Endothelial cell of umbilical vein (primary cell): ENCODE measurements around the gene MYO1H. TPM values are rescaled to one million over a fixed set of nuclear protein-coding genes. Genes with fewer than 3 reads are reported as not detected.

ENCODE experiments used
- BruUV-seq: library from RNA; stranded (reverse); fragments of 400-500 nt; replicated peaks from 2 replicates; lab custom pipeline; 2021; lab: Mats Ljungman, UMichigan
- CTCF ChIA-PET: fragments of 300-600, 350-600 bp; sonication (Branson Sonifier 250); formaldehyde crosslinking; loops from one replicate; lab custom pipeline; 2021; ENCODE audit warnings: antibody characterized with exemption, inconsistent platforms; lab: Charles Lee
- POLR2A ChIA-PET: fragments of 300-600, 350-600 bp; sonication (Branson Sonifier 250); formaldehyde crosslinking; loops from one replicate; lab custom pipeline; 2021; ENCODE audit warnings: antibody characterized with exemption, inconsistent platforms; lab: Charles Lee
- DNase-seq: peaks from one replicate; pipeline ENCODE4 v3.0.0-alpha.2; 2011; ENCODE audit warnings: low read depth, low spot score
- FAIRE-seq: peaks from 2 replicates; lab custom pipeline; 2011; peaks lifted over from hg19 to GRCh38; lab: Jason Lieb, UNC
- H2AFZ ChIP-seq: 2 replicates; pipeline ENCODE4 v1.6.0; 2012; ENCODE audit warnings: low read depth, low read length, control low read depth, inconsistent platforms
- H3K27ac ChIP-seq: 2 replicates; pipeline ENCODE4 v1.5.1; 2011; ENCODE audit warnings: low read depth, mild to moderate bottlenecking, control low read depth, low read length, moderate library complexity; ENCODE audit not compliant: insufficient read depth
- H3K27me3 ChIP-seq, 2 experiments: 2 replicates each; pipeline versions ENCODE4 v1.6.0 to v1.6.1; 2011; ENCODE audit warnings: low read length in 2 of 2, mixed read lengths in 1 of 2; ENCODE audit not compliant: control insufficient read depth in 2 of 2, insufficient read depth in 2 of 2
- H3K36me3 ChIP-seq, 2 experiments: 2 replicates in 1 of 2; 3 replicates in 1 of 2; pipeline ENCODE4 v1.5.1; 2011; ENCODE audit warnings: low read length in 2 of 2, mild to moderate bottlenecking in 1 of 2, moderate library complexity in 1 of 2; ENCODE audit not compliant: control insufficient read depth in 2 of 2, insufficient read depth in 2 of 2; ENCODE audit errors: extremely low read depth in 1 of 2
- H3K4me1 ChIP-seq: 3 replicates; pipeline ENCODE4 v1.5.1; 2011; ENCODE audit warnings: mild to moderate bottlenecking, low read length; ENCODE audit not compliant: control insufficient read depth, insufficient read depth; ENCODE audit errors: extremely low read depth
- H3K4me2 ChIP-seq: 2 replicates; pipeline ENCODE4 v1.6.1; 2011; ENCODE audit warnings: low read length, control low read depth, mixed read lengths; ENCODE audit not compliant: insufficient read depth
- H3K4me3 ChIP-seq, 3 experiments: fragments of 200-600 bp in 1 of 3; sonication (generic), shearing (Covaris generic) in 1 of 3; replicated peaks in 1 of 3; 2 replicates each; pipeline ENCODE4 v1.5.1; 2011 to 2016; ENCODE audit warnings: control low read depth in 3 of 3, low read length in 3 of 3, mild to moderate bottlenecking in 2 of 3, inconsistent platforms in 1 of 3, low read depth in 1 of 3, moderate library complexity in 1 of 3; ENCODE audit not compliant: insufficient read depth in 1 of 3
- H3K79me2 ChIP-seq: 2 replicates; pipeline ENCODE4 v1.6.0; 2012; ENCODE audit warnings: low read length, inconsistent platforms; ENCODE audit not compliant: control insufficient read depth, insufficient read depth
- H3K9ac ChIP-seq: replicated peaks from 2 replicates; pipeline ENCODE3; 2011; ENCODE audit warnings: low read length, control low read depth; ENCODE audit not compliant: insufficient read depth; ENCODE audit errors: extremely low read depth
- H3K9me1 ChIP-seq: replicated peaks from 3 replicates; pipeline ENCODE4 v1.6.0; 2011; ENCODE audit warnings: mild to moderate bottlenecking, low read length; ENCODE audit not compliant: control insufficient read depth, insufficient read depth; ENCODE audit errors: extremely low read depth
- H3K9me3 ChIP-seq: replicated peaks from 2 replicates; pipeline ENCODE4 v1.5.1; 2012; ENCODE audit warnings: low read length, inconsistent platforms; ENCODE audit not compliant: control insufficient read depth, insufficient read depth
- H4K20me1 ChIP-seq: replicated peaks from 2 replicates; pipeline ENCODE3; 2011; ENCODE audit warnings: mild to moderate bottlenecking, low read length; ENCODE audit not compliant: control insufficient read depth, insufficient read depth; ENCODE audit errors: extremely low read depth
- CTCF ChIP-seq, 2 donors: IDR thresholded peaks; 1 replicate in 1 of 2; 2 replicates in 1 of 2; pipeline ENCODE4 v1.5.1; 2011; ENCODE audit warnings: low read length in 2 of 2, mild to moderate bottlenecking in 2 of 2, moderate library complexity in 2 of 2, control low read depth in 1 of 2, inconsistent platforms in 1 of 2, low read depth in 1 of 2; ENCODE audit not compliant: insufficient read depth in 1 of 2; ENCODE audit errors: extremely low read depth in 1 of 2
- EZH2 ChIP-seq: IDR thresholded peaks from 2 replicates; pipeline ENCODE4 v1.6.1; 2012; ENCODE audit warnings: borderline replicate concordance, low read depth, mild to moderate bottlenecking, moderate library complexity, low read length, inconsistent platforms; ENCODE audit not compliant: severe bottlenecking
- FOS ChIP-seq: IDR thresholded peaks from 2 replicates; pipeline ENCODE4 v1.6.1; 2011; ENCODE audit warnings: mild to moderate bottlenecking, low read length, moderate library complexity, borderline replicate concordance; ENCODE audit not compliant: insufficient read depth
- GATA2 ChIP-seq: IDR thresholded peaks from 2 replicates; pipeline ENCODE4 v1.7.0; 2011; ENCODE audit warnings: low read depth, mild to moderate bottlenecking, moderate library complexity, mixed read lengths, low read length; ENCODE audit not compliant: insufficient read length, insufficient read depth
- JUN ChIP-seq: IDR thresholded peaks from 2 replicates; pipeline ENCODE4 v1.6.1; 2011; ENCODE audit warnings: borderline replicate concordance, low read depth; ENCODE audit not compliant: insufficient read length, insufficient read depth
- MAX ChIP-seq: IDR thresholded peaks from 2 replicates; pipeline ENCODE4 v1.6.1; 2011; ENCODE audit not compliant: insufficient read depth, insufficient read length
- MYC ChIP-seq: IDR thresholded peaks from one replicate; pipeline ENCODE4 v1.6.1; 2011; ENCODE audit warnings: mild to moderate bottlenecking, low read depth, low read length
- POLR2A ChIP-seq: IDR thresholded peaks from 2 replicates; pipeline ENCODE4 v1.6.1; 2012; ENCODE audit warnings: low read depth, mild to moderate bottlenecking, control low read depth, low read length
- POLR2AphosphoS5 ChIP-seq: IDR thresholded peaks from 2 replicates; pipeline ENCODE4 v1.6.1; 2012; ENCODE audit warnings: low read depth, mild to moderate bottlenecking, control low read depth, low read length, moderate library complexity; ENCODE audit not compliant: insufficient read depth
- dilution Hi-C: fragments of 300-500 bp; cut with MboI; formaldehyde crosslinking; loops from one replicate; pipeline ENCODE4 v1.15.0; 2019; ENCODE audit warnings: low sequenced_read_pairs; ENCODE audit not compliant: extremely low pct_ligation_motif_present
- intact Hi-C: fragments of 100-400 bp; cut with micrococcal nuclease; formaldehyde crosslinking; loops from one replicate; pipeline ENCODE4 v1.10.0; 2022
- polyA plus RNA-seq, 4 experiments: library from polyadenylated mRNA; depleted of rRNA in 3 of 4; stranded (reverse) in 3 of 4; unstranded in 1 of 4; fragments of >200 nt; gene quantifications; 2 replicates each; pipeline versions ENCODE4 v1.2.1 to v1.2.3, GENCODE V29; 2011 to 2012; ENCODE audit warnings: missing spikeins in 1 of 4
- total RNA-seq: library from RNA; stranded (reverse); gene quantifications from 2 replicates; pipeline ENCODE4 v1.2.3, GENCODE V29; 2021

MYO1H gene
- total and polyA plus RNA-seq, 2 donors (not counting 3 experiments of a cell fraction or from before 2014, with no cell fraction given) = not detected

- ChIA-PET POLR2A (no interaction called here), CTCF (interaction anchor here (0.8 to 1.6 kb wide), 2 partner anchors 9 to 19 kb away, joined by 3 to 5 read pairs; no protein-coding TSS in a partner anchor)
- H3K9me3 ChIP-seq = no peaks in the 10 kb centered on the region
- intact Hi-C loops (no loop called here), dilution Hi-C loops (no loop called here)
- no peaks in the 10 kb centered on the region for H3K36me3 ChIP-seq
- H3K4me1 ChIP-seq = no peaks in the 10 kb centered on the region
- H3K79me2 ChIP-seq = no peaks in the 10 kb centered on the region
- H4K20me1 ChIP-seq = no peaks in the 10 kb centered on the region
- no peak overlapping the region for H3K4me2 ChIP-seq
- H3K4me3 ChIP-seq = no peak overlapping the region
- H3K27ac ChIP-seq = no peak overlapping the region
- no peak for FAIRE-seq
- H3K9me1 ChIP-seq = no peaks in the 10 kb centered on the region
- DNase-seq = no peak
- BruUV-seq = no TSS peak
- TF ChIP-seq FOS (no peak), CTCF (IDR thresholded peaks at IDR 0.05; ENCODE audit: extremely low read depth in 1 of 2, insufficient read depth in 1 of 2, low read depth in 1 of 2, low read length in 2 of 2) (no peak), MAX (no peak), MYC (no peak), GATA2 (no peak)
- H3K9ac ChIP-seq = no peak overlapping the region
- H3K27me3 ChIP-seq = peaks cover 15 to 18% of the 10 kb centered on the region in 2 experiments
- no peak overlapping the region for H2AFZ ChIP-seq
Observed at GRCh38 chr12:109302358-109302757, 45.3 kb upstream of the MYO1H start.

- ChIA-PET CTCF (interaction anchor here (0.8 to 1.6 kb wide), 2 partner anchors 9 to 18 kb away, joined by 3 to 5 read pairs; no protein-coding TSS in a partner anchor), POLR2A (no interaction called here)
- FAIRE-seq (no peak), DNase-seq (no peak)
- no peaks in the 10 kb centered on the region for H3K9me3 ChIP-seq
- no peak for TF ChIP-seq POLR2AphosphoS5
- TF ChIP-seq JUN = no peak
- TF ChIP-seq CTCF (IDR thresholded peaks at IDR 0.05; ENCODE audit: extremely low read depth in 1 of 2, insufficient read depth in 1 of 2, low read depth in 1 of 2, low read length in 2 of 2) = no peak
- no peak for TF ChIP-seq POLR2A
- TF ChIP-seq FOS = no peak
- no peak for TF ChIP-seq MAX
- no peak for TF ChIP-seq MYC
- no peak for TF ChIP-seq GATA2
- no peak for TF ChIP-seq EZH2
- H3K4me3 ChIP-seq = no peak overlapping the region
- dilution Hi-C loops = no loop called here
- no TSS peak for BruUV-seq
- no peaks in the 10 kb centered on the region for H4K20me1 ChIP-seq
- H3K27ac ChIP-seq = no peak overlapping the region
- no peaks in the 10 kb centered on the region for H3K9me1 ChIP-seq
- H3K36me3 ChIP-seq = no peaks in the 10 kb centered on the region
- no peak overlapping the region for H3K4me2 ChIP-seq
- H3K9ac ChIP-seq = no peak overlapping the region
- intact Hi-C loops = no loop called here
- H3K27me3 ChIP-seq = peaks cover 19 to 23% of the 10 kb centered on the region in 2 experiments
- H3K79me2 ChIP-seq = no peaks in the 10 kb centered on the region
- no peaks in the 10 kb centered on the region for H3K4me1 ChIP-seq
- H2AFZ ChIP-seq = no peak overlapping the region
Observed at GRCh38 chr12:109302770-109303169, 44.9 kb upstream of the MYO1H start.
